H1 (cell line): ENCODE data around the gene RGP1. TPM values are rescaled to one million over a fixed set of nuclear protein-coding genes. Genes with fewer than 3 reads are reported as not detected.

Experiments
- CTCF ChIA-PET: fragments of 300-600 bp; sonication (Branson Sonifier 250); formaldehyde crosslinking; loops from one replicate; lab custom pipeline; 2021; ENCODE audit not compliant: partially characterized antibody; lab: Charles Lee
- POLR2A ChIA-PET: fragments of 300-600 bp; sonication (Branson Sonifier 250); formaldehyde crosslinking; loops from one replicate; lab custom pipeline; 2021; ENCODE audit warnings: inconsistent platforms; ENCODE audit not compliant: partially characterized antibody; lab: Charles Lee
- DNase-seq, 2 experiments: peaks; one replicate each; pipeline versions ENCODE4 v3.0.0 to v3.0.0-alpha.2; 2010 to 2022; ENCODE audit warnings: low spot score in 2 of 2, low read depth in 1 of 2, mixed read lengths in 1 of 2
- FAIRE-seq: peaks from 2 replicates; lab custom pipeline; 2011; peaks lifted over from hg19 to GRCh38; lab: Jason Lieb, UNC
- H2AFZ ChIP-seq: 2 replicates; pipeline ENCODE4 v1.8.1; 2012; ENCODE audit warnings: low read length, inconsistent platforms
- H2AK5ac ChIP-seq: 2 replicates; pipeline ENCODE4 v1.6.1; 2013; ENCODE audit warnings: low read depth, low read length
- H2BK120ac ChIP-seq: replicated peaks from 2 replicates; pipeline ENCODE3; 2013; ENCODE audit warnings: low read depth, low read length, inconsistent platforms
- H2BK12ac ChIP-seq: 2 replicates; pipeline ENCODE4 v1.6.1; 2013; ENCODE audit warnings: low read depth, low read length
- H2BK15ac ChIP-seq: 2 replicates; pipeline ENCODE4 v1.6.1; 2013; ENCODE audit warnings: low read length
- H2BK20ac ChIP-seq: 2 replicates; pipeline ENCODE4 v1.6.1; 2013; ENCODE audit warnings: low read length
- H2BK5ac ChIP-seq: 2 replicates; pipeline ENCODE4 v1.6.1; 2013; ENCODE audit warnings: low read depth, low read length
- H3K14ac ChIP-seq: 2 replicates; pipeline ENCODE4 v1.6.1; 2013; ENCODE audit warnings: inconsistent platforms; ENCODE audit not compliant: insufficient read length
- H3K18ac ChIP-seq: 2 replicates; pipeline ENCODE4 v1.6.1; 2013; ENCODE audit warnings: low read length; ENCODE audit errors: extremely low read depth
- H3K23ac ChIP-seq: 2 replicates; pipeline ENCODE4 v1.6.1; 2013; ENCODE audit warnings: inconsistent platforms; ENCODE audit not compliant: insufficient read length
- H3K23me2 ChIP-seq: 2 replicates; pipeline ENCODE4 v1.6.1; 2013; ENCODE audit warnings: low read depth, low read length
- H3K27ac ChIP-seq: 2 replicates; pipeline ENCODE4 v1.6.1; 2011; ENCODE audit warnings: low read depth, low read length, inconsistent platforms
- H3K27me3 ChIP-seq, 4 experiments: replicated peaks in 1 of 4; 1 replicate in 1 of 4; 2 replicates in 3 of 4; pipeline versions ENCODE4 v1.6.1 to v1.8.1; 2011 to 2013; ENCODE audit warnings: low read length in 3 of 4, mild to moderate bottlenecking in 3 of 4, inconsistent platforms in 2 of 4, mixed read lengths in 2 of 4, moderate library complexity in 1 of 4; ENCODE audit not compliant: control insufficient read depth in 3 of 4, insufficient read depth in 3 of 4; ENCODE audit errors: extremely low read depth in 1 of 4
- H3K36me3 ChIP-seq, 4 experiments: 2 replicates each; pipeline versions ENCODE4 v1.6.1 to v1.8.1; 2011 to 2013; ENCODE audit warnings: mild to moderate bottlenecking in 4 of 4, low read length in 3 of 4, moderate library complexity in 2 of 4, control low read depth in 1 of 4, inconsistent platforms in 1 of 4; ENCODE audit not compliant: insufficient read depth in 4 of 4, control insufficient read depth in 2 of 4
- H3K4ac ChIP-seq: replicated peaks from 2 replicates; pipeline ENCODE3; 2013; ENCODE audit warnings: low read length, low read depth, mixed read lengths, inconsistent platforms; ENCODE audit not compliant: insufficient read length
- H3K4me1 ChIP-seq, 4 experiments: replicated peaks in 1 of 4; 1 replicate in 1 of 4; 2 replicates in 3 of 4; pipeline versions ENCODE4 v1.6.1 to v1.8.1; 2011 to 2013; ENCODE audit warnings: low read length in 3 of 4, inconsistent platforms in 2 of 4, mixed read lengths in 1 of 4; ENCODE audit not compliant: insufficient read depth in 4 of 4, control insufficient read depth in 3 of 4
- H3K4me2 ChIP-seq, 2 experiments: 2 replicates each; pipeline versions ENCODE4 v1.6.1 to v1.8.1; 2011 to 2013; ENCODE audit warnings: low read depth in 2 of 2, low read length in 2 of 2, control low read depth in 1 of 2, inconsistent platforms in 1 of 2, mild to moderate bottlenecking in 1 of 2; ENCODE audit not compliant: insufficient read depth in 1 of 2
- H3K4me3 ChIP-seq, 4 experiments: fragments of 200-600, 300-600 bp in 1 of 4; sonication (generic), shearing (Covaris generic), sonication (Bioruptor Twin) in 1 of 4; 2 replicates each; pipeline versions ENCODE4 v1.5.1 to v1.8.1; 2011 to 2016; ENCODE audit warnings: low read length in 4 of 4, low read depth in 3 of 4, control low read depth in 2 of 4, inconsistent platforms in 2 of 4, mild to moderate bottlenecking in 2 of 4, mixed read lengths in 1 of 4, moderate library complexity in 1 of 4; ENCODE audit not compliant: insufficient read depth in 2 of 4; ENCODE audit errors: extremely low read depth in 1 of 4
- H3K56ac ChIP-seq: replicated peaks from 2 replicates; pipeline ENCODE3; 2013; ENCODE audit warnings: low read depth, mild to moderate bottlenecking, mixed read lengths, low read length, inconsistent platforms; ENCODE audit not compliant: insufficient read length
- H3K79me1 ChIP-seq: 2 replicates; pipeline ENCODE4 v1.6.1; 2013; ENCODE audit warnings: low read depth, low read length, control low read depth
- H3K79me2 ChIP-seq, 2 experiments: 2 replicates each; pipeline versions ENCODE4 v1.6.1 to v1.8.1; 2012 to 2013; ENCODE audit warnings: low read length in 2 of 2, mild to moderate bottlenecking in 2 of 2, inconsistent platforms in 1 of 2; ENCODE audit not compliant: insufficient read depth in 2 of 2, control insufficient read depth in 1 of 2
- H3K9ac ChIP-seq, 4 experiments: replicated peaks in 1 of 4; 1 replicate in 1 of 4; 2 replicates in 3 of 4; pipeline versions ENCODE4 v1.6.1 to v1.8.1; 2011 to 2013; ENCODE audit warnings: low read depth in 3 of 4, low read length in 3 of 4, control low read depth in 2 of 4, mild to moderate bottlenecking in 2 of 4, moderate library complexity in 2 of 4, inconsistent platforms in 1 of 4; ENCODE audit errors: extremely low read depth in 1 of 4
- H3K9me3 ChIP-seq, 2 experiments: 2 replicates each; pipeline versions ENCODE4 v1.6.1 to v1.8.1; 2012 to 2013; ENCODE audit warnings: mild to moderate bottlenecking in 2 of 2, moderate library complexity in 2 of 2, control low read depth in 1 of 2, inconsistent platforms in 1 of 2, low read depth in 1 of 2, low read length in 1 of 2, mixed read lengths in 1 of 2; ENCODE audit not compliant: insufficient read depth in 2 of 2
- H4K20me1 ChIP-seq, 2 experiments: replicated peaks in 1 of 2; 2 replicates each; pipeline versions ENCODE3 to v1.8.1; 2011 to 2013; ENCODE audit warnings: inconsistent platforms in 2 of 2, low read length in 2 of 2, mild to moderate bottlenecking in 1 of 2; ENCODE audit not compliant: insufficient read depth in 2 of 2, control insufficient read depth in 1 of 2
- H4K5ac ChIP-seq: 2 replicates; pipeline ENCODE4 v1.6.1; 2013; ENCODE audit warnings: low read length, low read depth, mixed read lengths, inconsistent platforms; ENCODE audit not compliant: insufficient read length
- H4K8ac ChIP-seq: 2 replicates; pipeline ENCODE4 v1.8.0; 2013; ENCODE audit warnings: mild to moderate bottlenecking, moderate library complexity, low read length, inconsistent platforms; ENCODE audit not compliant: insufficient read depth; ENCODE audit errors: extremely low read depth
- H4K91ac ChIP-seq: replicated peaks from 2 replicates; pipeline ENCODE3; 2013; ENCODE audit warnings: low read length, mixed read lengths, inconsistent platforms; ENCODE audit not compliant: insufficient read length
- FOSL1 ChIP-seq: IDR thresholded peaks from 2 replicates; pipeline ENCODE4 v1.6.1; 2011; ENCODE audit warnings: mild to moderate bottlenecking, low read depth, low read length, moderate library complexity; ENCODE audit not compliant: insufficient read depth
- MAFK ChIP-seq: IDR thresholded peaks from 2 replicates; pipeline ENCODE4 v1.6.1; 2012; ENCODE audit warnings: low read depth, mild to moderate bottlenecking, improper control_type of control experiment, low read length
- POLR2AphosphoS5 ChIP-seq: IDR thresholded peaks from 2 replicates; pipeline ENCODE4 v1.6.1; 2011; ENCODE audit warnings: low read depth, low read length
- RBBP5 ChIP-seq: IDR thresholded peaks from 2 replicates; pipeline ENCODE4 v1.7.1; 2012; ENCODE audit warnings: low read depth, mild to moderate bottlenecking, inconsistent platforms, low read length, moderate library complexity, borderline replicate concordance
- SIX5 ChIP-seq: IDR thresholded peaks from 2 replicates; pipeline ENCODE4 v1.6.1; 2011; ENCODE audit warnings: mild to moderate bottlenecking, low read depth, low read length
- SP1 ChIP-seq: IDR thresholded peaks from 2 replicates; pipeline ENCODE4 v1.6.1; 2011; ENCODE audit warnings: low read depth, low read length
- SP2 ChIP-seq: IDR thresholded peaks from 2 replicates; pipeline ENCODE4 v1.6.1; 2012; ENCODE audit warnings: mild to moderate bottlenecking, low read length, inconsistent platforms
- SP4 ChIP-seq: IDR thresholded peaks from 2 replicates; pipeline ENCODE4 v1.6.1; 2012; ENCODE audit warnings: low read length, inconsistent platforms
- USF2 ChIP-seq: IDR thresholded peaks from 2 replicates; pipeline ENCODE4 v1.6.1; 2011; ENCODE audit warnings: low read length, improper control_type of control experiment
- WGBS, 2 experiments: shearing (Covaris generic) in 1 of 2; methylation state at CpG; one replicate each; pipeline versions ENCODE4 v1.1.6 to v1.1.7; 2013 to 2015; ENCODE audit warnings: low lambda C conversion rate in 2 of 2, mixed read lengths in 2 of 2, inconsistent platforms in 1 of 2, low coverage in 1 of 2, missing lambda C conversion rate in 1 of 2; ENCODE audit not compliant: insufficient replicate concordance in 2 of 2, insufficient coverage in 1 of 2, insufficient read length in 1 of 2; ENCODE audit errors: extremely low coverage in 1 of 2, missing lambda C conversion rate in 1 of 2; 5-methylcytosine and 5-hydroxymethylcytosine counted together
- polyA plus RNA-seq, 7 experiments: library from polyadenylated mRNA; depleted of rRNA in 3 of 7; stranded (reverse) in 5 of 7; unstranded in 2 of 7; fragments of >200 nt in 5 of 7; fragments of 200-250 nt in 2 of 7; gene quantifications; 1 replicate in 5 of 7; 2 replicates in 1 of 7; 4 replicates in 1 of 7; pipeline versions ENCODE4 v1.2.1 to v1.2.3, GENCODE V29; 2011 to 2013; ENCODE audit warnings: missing spikeins in 2 of 7, mixed read lengths in 2 of 7
- total RNA-seq: library from RNA; stranded (reverse); fragmentation: NEBNext Ultra II Directional; extraction: Animal tissue kit (Norgen Biotek cat#: 25700); gene quantifications from 2 replicates; pipeline ENCODE4 v1.2.1, GENCODE V29; 2021

Gene RGP1
- total and polyA plus RNA-seq, 2 of the 8 experiments (the other 6 are each of a cell fraction or from before 2014, with no cell fraction given): 11.8 to 22.7 TPM

- Histone ChIP-seq H3K27ac (no peak overlapping the region), H3K23ac (no peak overlapping the region), H4K5ac (no peak overlapping the region), H2BK12ac (no peak overlapping the region), H2BK15ac (no peak overlapping the region), H4K8ac (no peak overlapping the region), H3K18ac (no peak overlapping the region), H3K9ac (no peak overlapping the region), H3K4me1 (peaks cover 0 to 2% (median under 1%) of the 10 kb centered on the region in 4 experiments; a peak in 2 of 7 replicates), H3K79me1 (peaks cover 4% of the 10 kb centered on the region; the same call in 1 of the 2 replicates), H4K91ac (no peak overlapping the region), H2BK5ac (no peak overlapping the region), H3K4me3 (no peak overlapping the region), H2BK120ac (no peak overlapping the region), H2AK5ac (no peak overlapping the region), H3K14ac (no peak overlapping the region), H3K23me2 (no peaks in the 10 kb centered on the region; the same call in 1 of the 2 replicates), H3K79me2 (peaks cover 0 to 5% of the 10 kb centered on the region in 2 experiments; a peak in 1 of 4 replicates), H2AFZ (no peak overlapping the region), H3K56ac (no peak overlapping the region), H3K4me2 (no peak overlapping the region), H3K9me3 (no peaks in the 10 kb centered on the region; a peak in 1 of 4 replicates), H4K20me1 (peaks cover 7 to 17% of the 10 kb centered on the region in 2 experiments), H3K36me3 (peaks cover 34 to 80% (median 70%) of the 10 kb centered on the region in 4 experiments), H2BK20ac (no peak overlapping the region), H3K4ac (no peak overlapping the region), H3K27me3 (no peaks in the 10 kb centered on the region)
- POLR2A ChIA-PET: interaction anchor here (1.2 to 4.8 kb wide), 4 partner anchors 9 to 42 kb away, joined by 3 to 35 read pairs (median 8); partner anchors contain the start of genes GBA2 and RGP1
- WGBS, 2 experiments: 92% methylated on average over 7 of the region's 7 CpGs; no CpG with 5 or more reads in 1 of the 2 experiments
- CTCF ChIA-PET: interaction anchor here (0.6 to 16.0 kb wide), 9 partner anchors 9 to 49 kb away, joined by 3 to 198 read pairs (median 4); partner anchors contain the start of genes CREB3, MSMP, RGP1 and TLN1
- DNase-seq (no peak), FAIRE-seq (no peak)
- no peak for TF ChIP-seq SP2
- TF ChIP-seq SP1: no peak
- no peak for TF ChIP-seq RBBP5
- TF ChIP-seq POLR2AphosphoS5: no peak
- no peak for TF ChIP-seq SP4
- no peak for TF ChIP-seq MAFK
- no peak for TF ChIP-seq USF2
- no peak for TF ChIP-seq SIX5
- no peak for TF ChIP-seq FOSL1
Measured at GRCh38 chr9:35738924-35739323, 10.2 kb upstream of the RGP1 start.
